Aorta (tissue), 5 donors: ENCODE results near the gene WNT10A. TPM values are rescaled to one million over a fixed set of nuclear protein-coding genes. Genes with fewer than 3 reads are reported as not detected.

Source experiments
- ATAC-seq: fragments of 200-7000 bp; cut with Tn5 transposase; one replicate; pipeline ENCODE4 v1.9.1; 2022; ENCODE audit warnings: moderate library complexity; ENCODE audit not compliant: low FRiP score
- DNase-seq, 2 donors: peaks; one replicate each; pipeline ENCODE4 v3.0.0-alpha.2; 2020
- H3K27ac ChIP-seq, 2 donors: one replicate each; pipeline ENCODE4 v1.5.1; 2013; ENCODE audit warnings: low read length in 2 of 2, mild to moderate bottlenecking in 2 of 2, moderate library complexity in 2 of 2, control low read depth in 1 of 2, inconsistent platforms in 1 of 2, low read depth in 1 of 2
- H3K27me3 ChIP-seq, 2 donors: one replicate each; pipeline ENCODE4 v1.6.1; 2013; ENCODE audit warnings: control low read depth in 1 of 2, low read length in 1 of 2, mild to moderate bottlenecking in 1 of 2, moderate library complexity in 1 of 2; ENCODE audit not compliant: insufficient read depth in 2 of 2, control insufficient read depth in 1 of 2
- H3K36me3 ChIP-seq, 2 donors: one replicate each; pipeline ENCODE4 v1.6.1; 2013; ENCODE audit warnings: control low read depth in 1 of 2, low read length in 1 of 2, mild to moderate bottlenecking in 1 of 2; ENCODE audit not compliant: insufficient read depth in 2 of 2, control insufficient read depth in 1 of 2
- H3K4me1 ChIP-seq, 2 donors: one replicate each; pipeline ENCODE4 v1.6.1; 2013; ENCODE audit warnings: low read length in 2 of 2, control low read depth in 1 of 2, mild to moderate bottlenecking in 1 of 2, moderate library complexity in 1 of 2; ENCODE audit not compliant: insufficient read depth in 2 of 2, control insufficient read depth in 1 of 2
- H3K4me3 ChIP-seq, 2 donors: one replicate each; pipeline ENCODE4 v1.5.1; 2013; ENCODE audit warnings: low read length in 2 of 2, control low read depth in 1 of 2, mild to moderate bottlenecking in 1 of 2
- H3K9me3 ChIP-seq: one replicate; pipeline ENCODE4 v1.6.1; 2013; ENCODE audit warnings: mild to moderate bottlenecking, low read length; ENCODE audit not compliant: control insufficient read depth
- WGBS, 2 donors: extraction: QIAGEN DNeasy Blood & Tissue Kit; methylation state at CpG; one replicate each; pipeline ENCODE4 v1.1.7; 2013; 5-methylcytosine and 5-hydroxymethylcytosine counted together
- intact Hi-C, 2 donors: fragments of 100-400 bp; cut with DNase I; formaldehyde crosslinking; loops; one replicate each; pipeline versions ENCODE4 v1.14.2 to v1.15.0; 2022
- polyA plus RNA-seq, 2 donors: library from polyadenylated mRNA; stranded (reverse); fragments of 200-250 nt; gene quantifications; one replicate each; pipeline ENCODE4 v1.2.3, GENCODE V29; 2013
- total RNA-seq, 2 donors: library from RNA; stranded (reverse); fragmentation: NEBNext Ultra II Directional; extraction: Animal tissue kit (Norgen Biotek cat#: 25700); gene quantifications; one replicate each; pipeline ENCODE4 v1.2.1, GENCODE V29; 2021
- donor health status: healthy with polysubstance abuse.
- donor health status: Bipolar disorder and iron deficiency.
- donor health status: DM: no; HTN: no; CAD: no.
- donor health status: DM: no; HTN: no; CAD: no.
- donor health status: DM: yes; HTN: yes; CAD: no.

The WNT10A gene
- total and polyA plus RNA-seq, 4 donors = not detected

GRCh38 chr2:218898109-218898878 is 17.6 kb downstream of the WNT10A start:
- intact Hi-C loops = loop anchor here (1.0 to 2.0 kb wide), 2 partner anchors 21 to 22 kb away; no protein-coding TSS in a partner anchor
- WGBS, 2 donors = 2% methylated on average over 49 to 52 of the region's 52 CpGs
- ATAC-seq = peak; percentile 87

DNA sequence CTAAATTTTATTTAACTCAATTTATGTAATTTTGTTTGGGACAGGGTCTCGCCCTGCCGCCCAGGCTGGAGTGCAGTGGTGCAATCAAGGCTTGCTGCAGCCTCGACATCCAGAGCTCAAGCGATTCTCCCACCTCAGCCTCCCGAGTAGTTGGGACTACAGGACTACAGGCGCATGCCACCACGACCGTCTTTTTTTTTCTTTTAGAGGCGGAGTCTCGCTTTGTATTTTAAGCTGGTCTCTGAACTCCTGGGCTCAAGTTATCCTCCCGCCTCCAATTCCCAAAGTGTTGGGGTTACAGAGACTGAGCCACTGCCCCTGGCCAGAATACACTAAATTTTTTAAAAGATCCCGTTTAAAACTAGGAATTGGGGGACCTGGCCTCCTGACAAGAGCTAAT is 18.5 kb downstream of the WNT10A start:
- intact Hi-C loops = loop anchor here in 1 of 2 donors (2.0 kb wide), 1 partner anchor 22 kb away; no protein-coding TSS in a partner anchor
- H3K27ac ChIP-seq = no peak overlapping the region
- 31 to 32% methylated on average over 12 of the region's 12 CpGs for WGBS, 2 donors
- H3K27me3 ChIP-seq = no peaks in the 10 kb centered on the region
- H3K4me1 ChIP-seq = no peaks in the 10 kb centered on the region
- H3K36me3 ChIP-seq = no peaks in the 10 kb centered on the region
- no peaks in the 10 kb centered on the region for H3K9me3 ChIP-seq
- no peak for DNase-seq
- H3K4me3 ChIP-seq = no peak overlapping the region
- ATAC-seq = no peak

More at GRCh38 chr2:218898109-218898878, 17.6 kb downstream of the WNT10A start:
- Histone ChIP-seq H3K4me1 (no peaks in the 10 kb centered on the region), H3K27ac (no peak overlapping the region), H3K36me3 (no peaks in the 10 kb centered on the region), H3K4me3 (no peak overlapping the region), H3K27me3 (no peaks in the 10 kb centered on the region), H3K9me3 (no peaks in the 10 kb centered on the region)
- DNase-seq = peak; percentile 79 to 94

GRCh38 chr2:218902427-218902826 is 21.8 kb downstream of the WNT10A start:
- Histone ChIP-seq H3K27me3 (no peaks in the 10 kb centered on the region), H3K4me3 (no peak overlapping the region), H3K36me3 (no peaks in the 10 kb centered on the region), H3K9me3 (no peaks in the 10 kb centered on the region), H3K27ac (no peak overlapping the region), H3K4me1 (no peaks in the 10 kb centered on the region)
- DNase-seq = no peak
- ATAC-seq = no peak
- intact Hi-C loops = no loop called here
- WGBS, 2 donors = 90 to 91% methylated on average over 4 of the region's 4 CpGs

- DNase-seq (no peak), ATAC-seq (no peak)
- Histone ChIP-seq H3K27me3 (no peaks in the 10 kb centered on the region), H3K4me3 (no peak overlapping the region), H3K9me3 (no peaks in the 10 kb centered on the region), H3K36me3 (no peaks in the 10 kb centered on the region), H3K27ac (no peak overlapping the region), H3K4me1 (no peaks in the 10 kb centered on the region)
- 24 to 39% methylated on average over 2 of the region's 2 CpGs for WGBS, 2 donors
- intact Hi-C loops = no loop called here
Measured at GRCh38 chr2:218904176-218904575, 23.5 kb downstream of the WNT10A start.

DNA sequence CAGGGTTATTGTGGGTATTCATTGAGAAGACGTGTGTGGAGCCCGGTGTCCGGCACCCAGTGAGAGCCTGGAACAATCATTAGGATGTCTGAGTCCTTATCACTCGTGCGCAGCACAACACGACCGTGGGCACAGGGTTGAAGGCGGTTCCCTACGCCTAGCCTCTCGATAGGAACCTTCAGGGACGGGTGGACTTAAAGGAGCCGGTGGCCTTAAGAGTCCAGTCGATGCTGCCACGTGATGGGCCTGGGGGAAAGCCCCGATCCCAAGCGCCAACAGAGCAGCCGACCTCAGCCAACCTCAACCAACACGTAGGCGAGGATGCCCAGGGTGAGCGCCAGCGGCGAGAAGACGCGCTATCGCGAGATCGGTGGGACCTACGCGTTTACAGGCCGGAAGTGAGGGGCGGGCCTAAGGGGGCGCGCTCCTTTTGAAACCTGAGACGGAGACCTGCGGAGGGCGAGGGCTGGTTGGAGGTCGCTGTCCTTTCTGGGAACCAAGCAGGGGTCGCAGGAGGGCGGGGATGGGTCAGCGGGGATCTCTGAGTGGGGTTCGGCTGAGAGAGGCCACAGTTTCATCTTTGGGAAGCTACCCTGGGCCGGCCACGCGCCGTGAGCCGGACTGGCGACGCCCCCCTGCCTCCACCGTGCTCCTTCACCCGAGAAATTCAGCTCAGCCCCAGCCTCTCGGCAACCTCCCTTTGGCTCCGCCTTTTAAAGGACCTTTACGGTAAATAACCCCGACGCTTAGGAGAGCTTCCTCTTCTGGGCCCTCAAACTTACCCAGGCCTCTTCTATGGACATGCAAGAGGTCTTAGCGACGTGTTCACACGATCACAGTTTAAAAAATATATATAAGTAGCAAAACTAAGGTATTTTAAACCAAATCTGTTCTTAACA is 28.3 kb downstream of the WNT10A start:
- intact Hi-C loops = no loop called here
- DNase-seq (peak; percentile 95 to 98), ATAC-seq (peak; percentile 96)
- WGBS, 2 donors = 1% methylated on average over 57 to 58 of the region's 58 CpGs
- Histone ChIP-seq H3K4me1 (no peaks in the 10 kb centered on the region), H3K27ac (no peak overlapping the region), H3K36me3 (no peaks in the 10 kb centered on the region), H3K9me3 (no peaks in the 10 kb centered on the region), H3K27me3 (no peaks in the 10 kb centered on the region), H3K4me3 (peak overlapping the region; percentile 15 to 63)

DNA sequence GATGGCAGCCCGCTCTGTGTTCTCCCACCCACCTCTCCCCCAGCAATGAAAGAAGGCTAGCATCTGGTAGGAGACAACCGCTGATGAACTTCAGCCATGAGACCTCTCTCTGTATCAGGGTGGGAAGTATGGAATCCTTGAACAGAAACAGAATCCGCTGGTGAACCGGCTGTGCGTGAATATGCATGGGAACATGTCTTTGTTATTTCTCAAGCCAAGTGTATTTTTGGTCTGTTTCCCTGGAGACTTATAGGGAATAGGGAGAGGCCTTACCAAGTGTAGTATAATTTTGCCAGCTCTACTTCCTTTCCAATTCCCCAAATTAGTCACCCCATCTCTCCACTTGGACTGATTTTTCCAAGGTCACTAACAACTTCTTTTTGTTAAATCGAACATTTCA is 30.1 kb downstream of the WNT10A start:
- intact Hi-C loops = no loop called here
- Histone ChIP-seq H3K27me3 (no peaks in the 10 kb centered on the region), H3K4me1 (no peaks in the 10 kb centered on the region), H3K36me3 (no peaks in the 10 kb centered on the region), H3K9me3 (no peaks in the 10 kb centered on the region), H3K27ac (no peak overlapping the region), H3K4me3 (no peak overlapping the region)
- ATAC-seq = no peak
- WGBS, 2 donors = 33 to 50% methylated on average over 6 of the region's 6 CpGs
- no peak for DNase-seq

GRCh38 chr2:218920504-218920903 is 39.9 kb downstream of the WNT10A start:
- intact Hi-C loops = no loop called here
- H3K27me3 ChIP-seq = peaks cover 0 to 1% of the 10 kb centered on the region in 2 donors
- DNase-seq = no peak

GRCh38 chr2:218924757-218925156 is 44.1 kb downstream of the WNT10A start:
- 86 to 87% methylated on average over 2 of the region's 2 CpGs for WGBS, 2 donors
- intact Hi-C loops = no loop called here
- H3K4me3 ChIP-seq = no peak overlapping the region
- no peaks in the 10 kb centered on the region for H3K36me3 ChIP-seq
- H3K27me3 ChIP-seq = peaks cover 0 to 1% of the 10 kb centered on the region in 2 donors
- H3K27ac ChIP-seq = no peak overlapping the region
- no peaks in the 10 kb centered on the region for H3K4me1 ChIP-seq
- ATAC-seq = no peak
- H3K9me3 ChIP-seq = no peaks in the 10 kb centered on the region
- no peak for DNase-seq

More at GRCh38 chr2:218920504-218920903, 39.9 kb downstream of the WNT10A start:
- H3K27ac ChIP-seq = no peak overlapping the region
- H3K9me3 ChIP-seq = no peaks in the 10 kb centered on the region
- H3K4me3 ChIP-seq = no peak overlapping the region
- ATAC-seq = no peak
- no peaks in the 10 kb centered on the region for H3K36me3 ChIP-seq
- no peaks in the 10 kb centered on the region for H3K4me1 ChIP-seq
- WGBS, 2 donors = 89 to 91% methylated on average over 1 of the region's 1 CpG
